Left ventricle myocardium superior (tissue), 1 donor: ENCODE measurements around the gene POC1A. TPM values are rescaled to one million over a fixed set of nuclear protein-coding genes. Genes with fewer than 3 reads are reported as not detected.
A peak's percentile ranks its signal among the peaks of the same experiment; 100 is the strongest.
"Not testable (repeated sequence)": the region's sequence is repeated elsewhere in the genome, so short reads cannot be mapped to it uniquely, and the experiment has no call there.

Source experiments
- ATAC-seq: fragments of 200-7000 bp; cut with Tn5 transposase; one replicate; pipeline ENCODE4 v1.9.1; 2020; ENCODE audit warnings: mild to moderate bottlenecking, moderate library complexity
- DNase-seq: peaks from one replicate; pipeline ENCODE4 v3.0.0-alpha.2; 2020
- intact Hi-C: fragments of 100-400 bp; cut with micrococcal nuclease; formaldehyde crosslinking; loops from one replicate; pipeline ENCODE4 v1.11.0; 2022
- total RNA-seq: library from RNA; stranded (reverse); fragmentation: NEBNext Ultra II Directional; extraction: Animal tissue kit (Norgen Biotek cat#: 25700); gene quantifications from one replicate; pipeline ENCODE4 v1.2.1, GENCODE V29; 2021
- donor health status: DM: no; HTN: yes; CAD: no; lungs with severe emphysema.

POC1A gene
- total RNA-seq, 1 donor from 2014 or later, result 1.5 TPM

DNA sequence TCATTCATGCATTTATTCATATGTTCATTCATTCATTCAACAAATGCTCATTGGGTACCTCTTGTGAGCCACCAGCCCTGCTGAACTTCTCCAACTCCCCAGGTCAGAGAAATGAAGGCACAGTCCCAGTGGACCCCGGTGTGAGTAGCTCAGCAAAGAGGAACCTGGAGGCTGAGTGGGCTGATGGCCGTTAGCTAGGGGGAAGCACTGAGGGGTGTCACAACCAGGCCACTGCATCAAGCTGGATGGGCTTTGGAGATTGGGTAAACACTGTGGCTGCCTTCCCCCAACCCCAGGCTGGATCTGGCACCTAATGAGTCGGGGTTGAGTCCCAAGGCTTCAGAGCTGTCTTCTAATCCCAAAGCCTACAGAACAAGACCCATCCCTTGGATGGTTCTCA, 31.6 kb upstream of the POC1A start:
- ATAC-seq (no peak), DNase-seq (no peak)
- intact Hi-C loops, result no loop called here

DNA sequence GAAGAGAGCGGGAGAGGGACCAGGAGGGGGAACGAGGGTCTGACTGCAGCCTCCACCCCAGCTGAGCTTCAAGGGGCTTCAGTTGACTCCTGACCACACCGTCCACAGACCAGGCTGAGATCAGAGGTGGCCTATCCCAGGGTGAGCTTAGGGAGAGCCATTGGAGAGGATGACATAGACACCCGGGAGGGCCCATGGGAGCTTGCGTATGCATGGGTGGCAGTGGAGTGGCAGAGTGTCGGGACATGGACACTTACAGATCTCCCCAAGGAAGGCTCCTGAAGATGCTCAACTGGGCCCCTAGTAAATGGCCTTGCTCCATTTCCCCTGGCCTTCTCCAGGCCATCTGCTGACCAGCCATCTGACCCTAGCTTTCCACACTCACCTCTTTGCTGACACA, 31.1 kb upstream of the POC1A start:
- DNase-seq (no peak), ATAC-seq (no peak)
- intact Hi-C loops, result no loop called here

DNA sequence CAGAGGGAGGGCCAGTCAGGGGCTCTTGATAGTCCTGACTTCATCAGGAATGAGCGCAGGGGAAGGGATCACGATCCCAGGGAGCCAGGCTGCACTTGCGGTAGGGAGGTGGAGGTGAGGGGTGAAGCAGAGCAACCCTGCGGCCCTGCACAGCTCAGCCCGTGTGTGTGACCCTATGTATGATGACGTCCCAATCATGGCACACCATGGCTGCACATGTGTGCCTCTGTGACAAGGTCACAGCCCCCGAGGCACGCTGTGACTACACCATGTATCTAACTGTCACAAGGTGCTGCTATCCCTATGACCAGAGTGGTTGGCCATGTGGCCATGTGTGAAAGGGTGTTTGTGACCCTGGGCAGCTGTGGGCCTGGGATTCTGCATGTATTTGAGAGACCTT, 30.5 kb upstream of the POC1A start:
- DNase-seq, result no peak
- no peak for ATAC-seq
- intact Hi-C loops, result no loop called here

DNA sequence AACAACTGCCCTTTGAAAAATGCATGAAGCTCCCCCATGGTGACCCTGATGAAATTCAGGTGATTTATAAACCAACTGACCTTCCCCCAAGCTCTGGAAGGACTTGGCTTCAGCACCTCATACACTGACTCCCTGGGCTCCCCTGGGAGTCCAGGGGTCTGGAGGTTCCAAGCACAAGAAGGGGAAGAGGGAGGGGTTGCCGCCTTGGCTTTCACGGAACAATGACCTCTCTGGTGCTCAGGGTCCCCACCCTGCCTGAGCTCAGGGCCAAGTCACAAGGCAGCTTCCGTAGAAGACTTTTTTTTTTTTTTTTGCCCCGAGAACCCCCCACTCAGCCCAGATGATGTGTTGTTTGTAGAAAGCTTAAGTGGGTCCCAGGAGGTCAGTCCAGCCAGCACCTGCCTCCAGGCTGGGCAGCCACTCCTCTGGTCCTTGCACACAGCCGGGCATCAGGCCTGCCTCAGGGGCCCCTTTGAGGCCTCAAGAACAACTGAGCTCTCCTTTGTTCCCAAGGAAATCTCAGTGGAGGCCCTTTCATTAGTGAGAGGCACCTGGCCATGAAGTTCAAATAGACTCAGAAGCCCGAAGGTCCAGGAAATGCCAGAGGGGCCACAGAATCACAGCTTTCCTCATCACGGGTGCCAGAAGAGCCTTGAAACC, 29.7 kb upstream of the POC1A start:
- peak; percentile 53 for DNase-seq
- ATAC-seq, result peak; percentile 74
- intact Hi-C loops, result no loop called here

DNA sequence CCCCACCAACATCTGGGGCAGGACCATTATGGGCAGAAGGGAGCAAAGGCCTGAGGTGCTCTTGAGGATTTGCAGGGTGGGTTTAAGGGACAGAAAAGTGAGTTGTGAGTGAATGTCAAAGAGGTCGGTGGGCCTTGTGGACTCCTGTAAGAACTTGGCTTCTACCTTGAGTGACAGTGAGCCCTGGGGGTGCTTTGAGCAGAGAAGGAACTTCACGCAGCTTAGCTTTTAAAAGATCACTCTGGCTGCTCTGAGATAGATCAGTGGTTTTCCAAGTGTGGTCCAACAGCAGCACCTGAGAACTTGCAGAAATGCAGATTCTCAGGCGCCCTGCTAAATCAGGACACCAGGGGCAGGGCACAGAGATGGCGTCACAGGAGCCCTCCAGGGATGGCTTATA, 28.5 kb upstream of the POC1A start:
- no peak for DNase-seq
- ATAC-seq, result no peak

DNA sequence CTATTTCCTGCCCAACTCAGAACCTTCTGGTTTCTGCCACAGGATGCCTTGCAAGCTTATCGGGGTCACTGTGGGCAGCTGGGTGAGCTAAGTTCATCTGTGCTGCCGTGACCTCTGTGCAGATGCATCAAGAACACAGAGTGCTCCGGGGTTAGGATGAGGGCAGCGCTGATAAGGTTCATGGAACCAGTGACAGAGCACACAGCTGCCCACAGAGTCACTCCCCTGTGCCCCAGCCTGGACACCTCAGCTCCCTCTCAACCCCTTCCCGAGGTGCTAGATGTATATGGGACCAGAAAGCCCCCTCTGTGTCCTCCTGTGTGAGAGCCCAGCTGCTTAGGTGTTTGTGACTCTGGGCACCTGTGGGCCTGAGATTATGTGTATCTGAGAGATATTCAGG, 28.0 kb upstream of the POC1A start:
- ATAC-seq (peak; percentile 69), DNase-seq (no peak)
- intact Hi-C loops, result no loop called here

More for the DNA sequence above, 28.5 kb upstream of the POC1A start:
- intact Hi-C loops, result no loop called here

DNA sequence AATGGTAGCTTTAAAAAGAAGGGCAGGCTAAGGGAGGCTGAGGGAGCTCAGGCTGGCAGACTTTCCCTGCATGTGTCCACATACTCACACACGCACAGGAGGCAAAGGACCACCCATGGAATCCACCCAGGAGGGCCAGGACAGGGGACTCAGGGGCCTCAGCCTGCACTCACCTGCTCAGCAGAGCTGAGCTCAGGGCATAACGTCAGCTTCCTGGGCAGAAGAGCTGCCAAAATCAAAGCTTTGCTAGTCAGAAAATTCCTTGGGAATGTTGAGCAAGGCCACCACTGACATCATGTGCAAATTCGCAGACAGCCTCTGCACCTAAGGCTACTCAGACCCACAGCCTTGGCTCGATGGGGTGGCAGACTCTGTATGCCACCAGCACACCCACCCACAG, 27.3 kb upstream of the POC1A start:
- ATAC-seq, result no peak
- DNase-seq, result no peak
- intact Hi-C loops, result no loop called here

DNA sequence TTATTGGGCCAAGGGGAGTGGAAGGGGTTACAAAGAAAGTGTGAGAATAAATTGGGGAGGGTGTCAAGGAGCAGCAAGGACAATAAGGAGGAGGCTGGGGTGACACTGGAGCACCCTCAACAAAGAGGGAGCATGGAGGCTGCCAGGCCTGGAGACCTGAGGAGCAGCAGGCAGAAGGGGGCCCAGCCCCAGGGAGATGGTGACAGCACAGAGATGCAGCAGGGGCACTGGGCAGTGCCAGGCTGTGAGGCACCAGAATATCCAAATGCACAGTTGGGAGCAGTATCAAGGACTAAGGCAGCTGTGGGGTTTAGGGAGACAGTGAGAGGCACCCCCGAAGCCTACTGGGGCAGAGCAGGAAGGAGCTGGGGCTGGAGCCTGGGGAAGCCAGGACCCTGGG, 24.3 kb upstream of the POC1A start:
- intact Hi-C loops, result no loop called here
- DNase-seq (no peak), ATAC-seq (no peak)

DNA sequence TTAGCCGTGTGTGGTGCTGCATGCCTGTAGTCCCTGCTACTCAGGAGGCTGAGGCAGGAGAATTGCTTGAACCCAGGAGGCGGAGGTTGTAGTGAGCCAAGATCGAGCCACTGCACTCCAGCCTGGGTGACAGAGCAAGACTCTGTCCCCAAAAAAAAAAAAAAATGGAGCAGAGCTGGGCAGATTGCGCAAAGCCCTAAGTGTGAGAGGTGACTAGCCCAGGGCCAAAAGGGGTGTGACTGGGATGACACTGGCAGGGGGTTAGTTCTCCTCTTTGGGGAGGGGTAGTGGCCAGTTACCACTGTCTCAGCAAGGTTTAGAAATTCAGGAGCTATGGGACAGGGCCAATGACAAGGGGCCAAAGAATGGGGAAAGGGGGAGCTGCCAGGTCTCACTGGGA, 23.9 kb upstream of the POC1A start:
- DNase-seq, ATAC-seq, intact Hi-C loops: not testable (repeated sequence)

DNA sequence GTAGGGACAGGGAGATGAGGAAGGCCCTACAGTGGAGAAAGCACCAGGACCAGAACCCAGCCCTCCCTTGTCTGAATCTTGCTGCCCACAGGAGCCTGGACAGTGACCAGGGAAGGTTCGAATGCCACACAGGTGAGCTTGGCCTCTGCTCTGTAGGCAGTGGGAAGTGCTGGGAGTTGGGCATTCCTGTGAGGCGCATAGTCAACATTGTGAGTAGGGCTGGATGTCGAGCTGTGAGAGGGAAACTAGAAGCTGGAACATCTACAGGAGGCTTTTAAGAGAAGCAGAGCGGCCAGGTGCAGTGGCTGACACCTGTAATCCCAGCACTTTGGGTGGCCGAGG, 23.4 kb upstream of the POC1A start:
- intact Hi-C loops, result no loop called here
- DNase-seq (no peak), ATAC-seq (no peak)

DNA sequence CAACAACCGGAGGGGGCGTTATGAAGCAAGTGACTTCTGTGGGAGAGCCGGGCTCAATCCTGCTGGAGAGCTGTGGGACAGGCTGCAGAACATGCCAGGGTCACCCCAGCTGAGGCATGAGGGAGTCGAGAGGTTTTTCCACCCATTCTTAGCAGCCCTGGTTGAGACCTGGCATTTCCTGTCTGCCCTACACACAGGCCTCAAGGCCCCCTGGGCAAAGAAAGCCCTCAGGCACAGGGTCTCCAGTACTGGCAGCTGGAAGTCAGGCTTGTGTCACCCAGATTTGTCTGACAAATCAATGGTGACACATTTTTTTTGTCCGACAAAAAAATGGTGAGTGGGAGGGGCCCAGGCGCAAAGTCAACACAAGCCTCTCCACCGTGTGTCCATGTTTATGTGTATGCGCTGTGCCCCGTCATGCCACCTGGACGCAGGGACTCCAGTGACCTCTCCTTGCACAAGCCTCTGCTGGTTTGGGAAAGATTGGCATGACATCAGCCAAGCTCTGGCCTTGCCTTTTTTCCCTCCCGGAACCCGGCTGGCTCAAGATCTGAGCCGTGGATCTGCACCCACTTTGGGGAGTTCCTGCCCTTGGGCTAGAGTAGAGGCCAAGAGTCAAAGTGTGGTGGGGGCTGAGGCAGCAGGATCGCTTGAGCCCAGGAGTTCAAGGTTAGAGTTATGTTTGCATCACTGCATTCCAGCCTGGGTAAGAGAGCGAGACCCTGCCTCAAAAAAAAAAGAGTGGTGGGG, 22.9 kb upstream of the POC1A start:
- DNase-seq (no peak), ATAC-seq (no peak)
- intact Hi-C loops, result no loop called here

DNA sequence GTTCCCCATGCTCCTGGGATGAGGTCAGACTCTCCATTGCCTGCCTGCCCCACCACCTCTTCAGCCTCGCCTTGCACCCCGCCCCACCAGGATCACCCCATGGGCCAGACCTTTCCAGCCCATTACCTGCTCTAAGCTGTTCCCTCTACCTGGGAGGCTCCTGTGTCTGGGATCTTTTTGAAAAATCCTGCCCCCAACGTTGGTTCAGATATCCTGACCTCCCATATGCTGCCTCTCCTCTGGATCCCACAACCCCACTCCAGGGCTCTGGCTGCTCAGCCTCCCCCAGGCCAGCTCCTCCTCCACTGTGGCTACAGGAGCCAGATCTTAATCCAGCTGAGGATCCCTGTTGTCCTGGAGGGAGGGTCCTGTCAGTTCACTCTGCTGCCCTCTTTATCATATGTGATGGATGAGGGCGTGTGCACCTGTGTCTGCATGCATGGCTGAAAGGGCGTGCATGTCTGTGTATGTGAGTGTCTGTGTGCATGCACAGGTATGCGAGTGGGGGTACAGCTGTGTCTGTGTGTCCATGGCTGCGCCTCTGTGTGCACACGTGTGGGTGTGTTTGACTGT, 22.0 kb upstream of the POC1A start:
- ATAC-seq, result no peak
- DNase-seq, result no peak
- intact Hi-C loops, result no loop called here

DNA sequence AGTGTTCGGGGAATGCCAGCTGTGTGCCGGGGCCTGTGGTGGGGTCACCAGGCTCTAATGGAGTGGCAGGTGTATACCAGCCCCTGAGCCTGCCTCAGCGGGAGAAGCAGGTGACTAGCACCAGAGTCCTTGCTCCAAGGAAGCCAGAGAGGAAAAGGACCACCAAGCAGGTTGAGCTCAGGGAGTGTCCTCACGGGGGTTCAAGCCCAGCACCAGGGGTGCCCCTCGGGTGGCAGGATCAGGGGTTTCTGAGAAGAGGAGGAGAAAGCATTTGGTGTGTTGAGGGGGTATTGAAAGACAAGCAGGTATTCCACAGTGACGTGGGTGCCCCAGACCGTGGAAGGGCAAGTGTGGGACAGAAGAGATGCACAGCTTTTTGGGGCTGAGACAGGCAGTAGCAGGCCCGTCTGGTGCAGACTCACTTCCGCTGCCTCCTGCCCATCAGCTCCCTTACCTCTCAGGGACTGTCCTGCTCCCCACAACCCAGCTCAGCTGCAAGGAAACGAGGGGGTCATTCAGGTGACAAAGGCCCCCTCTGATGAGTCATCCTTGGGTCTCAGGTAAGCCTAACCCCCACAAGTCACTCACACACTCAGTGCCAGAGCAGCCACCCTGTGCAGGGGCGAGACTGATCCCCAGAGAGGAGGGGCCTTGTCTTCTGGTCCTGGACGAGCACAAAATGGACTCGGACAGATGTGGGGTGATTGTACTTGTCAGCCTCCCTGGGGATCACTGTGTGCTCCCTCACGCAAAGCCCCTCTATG, 21.4 kb upstream of the POC1A start:
- intact Hi-C loops, result no loop called here
- no peak for DNase-seq
- no peak for ATAC-seq

DNA sequence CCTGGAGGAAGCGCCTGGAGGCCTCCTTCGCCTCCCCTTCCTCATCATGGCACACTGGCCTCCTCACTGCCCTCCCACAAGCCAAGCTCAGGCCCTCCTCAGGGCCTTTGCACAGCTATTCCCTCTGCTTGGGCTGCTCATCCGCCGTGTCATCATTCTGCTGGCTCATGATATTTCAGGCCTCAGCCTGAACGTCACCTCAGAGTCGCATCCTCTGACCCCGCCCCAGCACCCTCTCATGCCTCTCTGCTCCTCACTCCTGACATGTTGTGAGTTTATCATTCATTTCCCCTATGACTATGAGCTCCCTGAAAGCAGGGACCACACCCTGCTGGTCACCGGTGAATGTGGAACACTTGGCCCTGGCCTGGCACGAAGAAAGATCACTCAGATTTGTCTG, 20.7 kb upstream of the POC1A start:
- DNase-seq (no peak), ATAC-seq (no peak)
- intact Hi-C loops, result no loop called here

DNA sequence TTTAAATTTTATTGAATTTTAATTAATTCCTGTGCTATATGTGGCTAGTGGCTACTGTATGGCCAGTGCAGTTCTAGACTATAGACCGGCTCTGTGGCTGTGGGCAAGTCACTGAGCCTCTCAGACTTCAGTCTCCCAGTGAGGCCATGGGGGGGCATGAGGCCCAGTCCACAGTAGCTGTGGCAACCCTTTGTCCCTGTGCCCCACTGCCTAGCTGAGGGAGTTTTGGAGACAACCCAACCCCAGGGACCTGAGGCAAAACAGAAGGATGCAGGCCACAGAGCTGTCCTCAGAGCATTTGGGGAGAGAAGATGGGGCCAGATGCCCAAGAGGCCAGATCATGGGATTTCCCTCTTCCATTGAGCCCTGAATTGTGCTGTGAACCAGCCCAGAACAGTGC, 18.9 kb upstream of the POC1A start:
- ATAC-seq, result no peak
- DNase-seq, result no peak
- intact Hi-C loops, result no loop called here

DNA sequence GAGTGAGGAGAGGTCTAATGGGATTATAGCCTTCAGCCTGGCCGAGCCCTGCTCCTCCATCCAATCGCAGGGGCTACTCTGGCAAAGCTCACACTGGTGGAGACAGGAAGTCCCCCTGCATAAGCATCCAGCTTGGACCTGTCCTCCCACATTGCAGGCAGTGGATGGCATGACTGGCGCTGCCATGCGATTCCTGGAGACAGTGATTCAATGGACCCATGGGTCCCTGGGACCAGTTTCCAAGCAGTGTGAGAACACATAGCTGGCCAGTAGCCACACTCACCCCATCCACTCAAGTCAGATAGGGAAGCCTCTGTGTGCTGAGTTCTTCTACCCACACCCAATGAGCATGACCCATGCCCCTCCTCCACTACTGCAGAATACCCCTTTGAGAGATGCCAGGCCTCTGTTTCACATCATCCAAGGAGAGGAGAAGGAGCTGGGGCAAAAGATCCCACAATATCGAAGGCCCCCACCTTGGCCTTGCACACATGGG, 18.1 kb upstream of the POC1A start:
- no peak for ATAC-seq

DNA sequence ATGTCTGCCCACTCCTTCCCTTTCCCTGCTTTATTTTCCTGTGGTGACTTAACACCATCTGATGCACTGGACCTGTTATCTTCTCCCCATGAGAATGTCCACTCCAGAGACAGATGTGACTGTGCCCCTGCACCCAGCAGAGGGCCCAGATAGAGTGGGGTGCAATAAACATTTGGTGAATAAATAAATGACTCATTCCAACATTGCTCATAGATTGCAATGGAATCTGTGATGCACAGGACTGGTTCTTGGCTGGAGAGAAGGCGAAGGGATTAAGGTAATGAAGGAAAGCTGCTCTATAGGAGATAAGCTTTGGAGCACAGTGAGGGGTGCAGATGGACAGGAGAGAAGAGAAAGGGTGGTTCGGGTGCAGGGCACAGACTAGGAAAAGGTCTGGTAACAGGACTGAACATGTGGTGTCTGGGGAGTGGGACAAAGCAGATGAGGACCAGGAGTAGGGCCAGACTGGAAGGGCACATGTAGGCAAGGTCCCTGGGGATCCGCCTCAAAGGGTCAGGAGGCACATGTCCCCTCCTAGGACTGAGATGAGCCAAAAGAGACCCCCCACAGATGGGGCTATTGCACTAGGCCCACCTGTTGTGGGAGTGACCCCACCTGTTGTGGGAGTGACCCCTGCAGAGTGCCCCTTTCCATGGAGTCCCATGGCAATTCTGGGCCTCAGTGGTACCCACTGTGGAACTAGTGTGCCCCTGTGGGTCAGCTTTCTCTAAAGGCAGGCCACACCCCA, 17.5 kb upstream of the POC1A start:
- intact Hi-C loops, result no loop called here
- ATAC-seq (no peak), DNase-seq (no peak)

More for the DNA sequence above, 18.1 kb upstream of the POC1A start:
- DNase-seq, result no peak
- intact Hi-C loops, result no loop called here

DNA sequence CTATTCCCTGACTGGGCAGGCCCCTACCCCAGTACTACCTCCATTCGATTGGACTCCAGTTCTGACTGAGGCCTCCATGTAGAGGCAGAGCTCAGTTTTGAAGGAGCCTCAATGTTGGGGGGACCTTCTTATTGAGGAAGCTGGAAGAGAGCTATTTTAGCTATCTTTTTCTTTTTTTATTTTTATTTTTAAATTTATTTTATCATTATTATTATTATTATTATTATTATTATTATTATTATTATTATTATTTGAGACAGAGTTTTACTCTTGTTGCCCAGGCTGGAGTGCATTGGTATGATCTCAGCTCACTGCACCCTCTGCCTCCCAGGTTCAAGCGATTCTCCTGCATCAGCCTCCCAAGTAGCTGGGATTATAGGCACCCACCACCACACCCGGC, 16.0 kb upstream of the POC1A start:
- DNase-seq, intact Hi-C loops, ATAC-seq: not testable (repeated sequence)

DNA sequence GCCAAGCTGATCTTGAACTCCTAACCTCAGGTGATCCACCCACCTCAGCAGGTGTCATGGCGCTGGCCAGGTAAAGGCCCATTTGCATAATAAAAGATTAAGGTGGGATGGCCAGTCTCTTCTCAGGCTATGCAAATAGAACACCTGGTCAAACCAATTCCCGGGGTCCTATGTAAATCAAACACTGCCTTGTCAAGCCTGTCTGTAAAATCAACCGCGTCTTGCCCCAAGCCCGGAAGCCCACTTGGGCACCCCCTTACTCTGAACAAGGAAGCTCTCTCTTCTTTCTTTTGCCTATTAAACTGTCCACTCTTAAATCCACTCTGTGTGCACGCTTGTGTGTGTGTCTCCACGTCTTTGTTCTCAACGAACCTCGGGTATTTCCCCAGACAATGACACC, 13.0 kb upstream of the POC1A start:
- DNase-seq (no peak), ATAC-seq (no peak)
- intact Hi-C loops, result no loop called here
